ENCODE data around the gene GRIN3A.

DNA sequence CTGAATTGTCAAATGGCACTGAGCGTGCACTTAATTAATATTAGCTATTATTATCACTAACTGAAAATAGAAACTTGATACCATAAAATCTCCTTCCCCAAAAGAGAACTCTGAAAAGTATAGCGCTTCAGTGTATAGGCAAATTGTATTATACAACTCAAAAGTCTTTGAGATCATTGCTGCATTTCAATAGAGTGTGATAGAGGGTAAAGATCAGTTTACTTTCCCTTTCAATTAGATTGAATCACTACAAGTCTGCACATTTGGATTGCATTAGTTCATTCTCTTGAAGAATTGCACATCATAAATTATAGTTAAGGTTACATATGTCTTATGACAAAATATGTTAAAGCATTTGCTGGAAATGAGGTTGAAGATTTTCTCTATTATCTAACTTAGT is 13.4 kb upstream of the GRIN3A start:
- TF ChIP-seq, protein P1, sequence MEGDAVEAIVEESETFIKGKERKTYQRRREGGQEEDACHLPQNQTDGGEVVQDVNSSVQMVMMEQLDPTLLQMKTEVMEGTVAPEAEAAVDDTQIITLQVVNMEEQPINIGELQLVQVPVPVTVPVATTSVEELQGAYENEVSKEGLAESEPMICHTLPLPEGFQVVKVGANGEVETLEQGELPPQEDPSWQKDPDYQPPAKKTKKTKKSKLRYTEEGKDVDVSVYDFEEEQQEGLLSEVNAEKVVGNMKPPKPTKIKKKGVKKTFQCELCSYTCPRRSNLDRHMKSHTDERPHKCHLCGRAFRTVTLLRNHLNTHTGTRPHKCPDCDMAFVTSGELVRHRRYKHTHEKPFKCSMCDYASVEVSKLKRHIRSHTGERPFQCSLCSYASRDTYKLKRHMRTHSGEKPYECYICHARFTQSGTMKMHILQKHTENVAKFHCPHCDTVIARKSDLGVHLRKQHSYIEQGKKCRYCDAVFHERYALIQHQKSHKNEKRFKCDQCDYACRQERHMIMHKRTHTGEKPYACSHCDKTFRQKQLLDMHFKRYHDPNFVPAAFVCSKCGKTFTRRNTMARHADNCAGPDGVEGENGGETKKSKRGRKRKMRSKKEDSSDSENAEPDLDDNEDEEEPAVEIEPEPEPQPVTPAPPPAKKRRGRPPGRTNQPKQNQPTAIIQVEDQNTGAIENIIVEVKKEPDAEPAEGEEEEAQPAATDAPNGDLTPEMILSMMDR (IDR thresholded peaks at IDR 0.05): no peak
- no peak for TF ChIP-seq EZH2 (IDR thresholded peaks at IDR 0.05)
- TF ChIP-seq EZH2phosphoT487 (IDR thresholded peaks at IDR 0.05): no peak
